ENCODE data around the gene ZNHIT3. TPM values are rescaled to one million over a fixed set of nuclear protein-coding genes. Genes with fewer than 3 reads are reported as not detected.
"Not testable (repeated sequence)": the region's sequence is repeated elsewhere in the genome, so short reads cannot be mapped to it uniquely, and the experiment has no call there.

Gene ZNHIT3
- 10 to 100 TPM; 72.3 to 99.5 (median 88.4) TPM for polyA plus RNA-seq (ENCODE audit: low read depth in 6 of 6)

DNA sequence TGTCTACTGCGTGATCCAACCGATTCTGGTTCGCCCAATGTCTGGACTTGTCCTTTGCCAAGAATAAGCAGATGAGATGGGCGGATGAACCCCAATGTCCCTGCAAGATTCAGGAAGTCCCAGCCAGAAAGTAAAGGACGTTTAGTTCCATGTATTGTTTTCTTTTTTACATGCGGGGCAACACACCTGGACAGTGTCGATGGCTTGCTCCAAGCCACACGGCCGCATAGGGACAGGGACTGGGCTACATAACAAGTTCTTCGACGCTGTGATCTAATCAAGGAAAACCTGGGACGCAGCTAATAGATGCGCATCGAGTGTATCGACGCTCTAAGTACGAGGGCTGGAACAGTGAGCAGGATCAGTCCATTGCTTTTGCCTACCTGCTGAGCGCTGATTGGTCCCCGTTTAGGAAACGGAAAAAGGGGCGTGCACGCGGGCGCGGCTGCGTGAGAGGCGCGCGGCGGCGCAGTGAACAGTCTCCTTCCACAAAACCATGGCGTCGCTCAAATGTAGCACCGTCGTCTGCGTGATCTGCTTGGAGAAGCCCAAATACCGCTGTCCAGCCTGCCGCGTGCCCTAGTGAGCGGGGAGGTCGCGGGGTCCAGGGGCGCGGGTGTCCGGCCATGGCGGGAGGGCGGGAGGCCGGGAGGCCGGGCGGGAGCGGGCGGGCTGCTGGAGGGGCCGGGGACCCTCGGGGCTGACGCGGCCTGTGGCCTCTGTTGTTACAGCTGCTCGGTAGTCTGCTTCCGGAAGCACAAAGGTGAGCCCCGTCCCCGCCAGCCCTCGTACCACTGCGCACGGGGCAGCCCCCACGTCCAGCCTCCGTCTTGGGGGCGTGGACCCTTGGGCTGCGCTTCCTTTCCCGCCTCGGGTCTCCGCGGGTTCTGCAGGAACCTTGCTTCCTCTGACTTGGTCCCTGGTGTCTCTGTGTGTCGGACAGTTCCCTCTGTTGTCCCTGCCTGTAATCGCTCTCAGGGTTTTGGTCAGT, at the start of gene ZNHIT3:
Gene ZNHIT3 (plus strand): TSS at position 478 of the 991 bp plus-strand sequence. CDS start 19 bp downstream, at position 497.
- peak within 1 kb of the TSS; percentile 96 to 100 (median 100) for H3K4me3 Mint-ChIP-seq
- peaks cover 4 to 7% of the 10 kb centered on the region in 2 donors for H3K36me3 Mint-ChIP-seq
- H3K27ac Mint-ChIP-seq = peak within 1 kb of the TSS; percentile 96 to 99 (median 98)
- H3K4me1 Mint-ChIP-seq = peaks cover 38 to 68% (median 63%) of the 10 kb centered on the region in 3 donors
- peaks cover 9 to 22% (median 11%) of the 10 kb centered on the region in 3 donors for H3K27me3 Mint-ChIP-seq
- H3K9me3 Mint-ChIP-seq = peaks cover 0 to 2% (median 0%) of the 10 kb centered on the region in 7 donors
- ATAC-seq (ENCODE audit: low read depth in 2 of 2) (peak; percentile 93 to 94), DNase-seq (peak; percentile 88)

DNA sequence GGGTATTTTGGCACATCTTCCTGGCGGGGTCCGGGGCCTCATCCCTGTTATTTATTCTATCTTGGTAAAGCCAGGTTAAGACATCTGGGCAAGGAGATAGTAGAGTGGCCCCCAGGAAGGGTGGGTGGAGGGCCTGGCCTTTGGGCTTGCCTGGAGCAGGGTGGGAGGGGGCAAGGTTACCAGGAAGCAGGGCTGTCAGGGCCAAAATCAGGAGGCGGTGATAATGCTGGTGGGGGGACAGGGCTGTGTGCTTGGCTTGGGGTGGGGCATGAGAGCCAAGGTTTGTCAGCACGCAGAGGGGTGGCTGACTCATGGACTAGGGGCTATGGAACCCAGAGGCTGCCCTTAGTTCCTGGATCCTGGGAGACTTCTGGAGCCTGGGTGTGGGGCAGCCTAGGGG, 44.7 kb upstream of the ZNHIT3 start:
- not testable (repeated sequence) for H3K27me3 Mint-ChIP-seq; H3K27ac Mint-ChIP-seq; H3K36me3 Mint-ChIP-seq; H3K4me1 Mint-ChIP-seq; DNase-seq; H3K9me3 Mint-ChIP-seq; ATAC-seq (ENCODE audit: low read depth in 2 of 2); H3K4me3 Mint-ChIP-seq

- no peak for DNase-seq
- Mint-ChIP-seq H3K4me3 (no peak overlapping the region), H3K9me3 (no peaks in the 10 kb centered on the region), H3K27ac (no peak overlapping the region), H3K27me3 (no peaks in the 10 kb centered on the region), H3K4me1 (no peaks in the 10 kb centered on the region), H3K36me3 (no peaks in the 10 kb centered on the region)
- no peak for ATAC-seq (ENCODE audit: low read depth in 2 of 2)
These were observed 42.7 kb upstream of the ZNHIT3 start for GRCh38 chr17:36443777-36444176.

DNA sequence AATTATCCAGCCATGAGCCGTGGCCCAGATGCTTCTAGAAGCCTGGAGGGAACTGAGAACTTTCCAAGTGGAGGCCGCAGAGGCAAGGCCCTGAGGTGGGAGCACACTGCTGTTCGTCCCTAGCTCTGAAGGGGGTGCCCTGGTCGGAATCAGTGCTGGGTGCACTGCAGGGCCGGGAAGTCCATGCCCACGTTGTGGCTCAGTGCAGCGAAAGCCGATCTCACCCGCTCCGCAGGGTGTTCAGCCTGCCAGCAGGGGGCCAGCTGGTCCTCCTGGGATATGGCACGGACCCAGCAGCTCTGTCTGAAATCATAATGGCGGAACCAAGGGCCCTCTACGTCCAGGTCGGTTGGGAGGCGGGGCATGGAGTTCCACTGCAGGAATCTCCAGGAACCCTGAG, 36.5 kb upstream of the ZNHIT3 start:
- H3K4me3 Mint-ChIP-seq; H3K27ac Mint-ChIP-seq; H3K4me1 Mint-ChIP-seq; H3K36me3 Mint-ChIP-seq; H3K9me3 Mint-ChIP-seq; DNase-seq; H3K27me3 Mint-ChIP-seq; ATAC-seq (ENCODE audit: low read depth in 2 of 2): not testable (repeated sequence)

DNA sequence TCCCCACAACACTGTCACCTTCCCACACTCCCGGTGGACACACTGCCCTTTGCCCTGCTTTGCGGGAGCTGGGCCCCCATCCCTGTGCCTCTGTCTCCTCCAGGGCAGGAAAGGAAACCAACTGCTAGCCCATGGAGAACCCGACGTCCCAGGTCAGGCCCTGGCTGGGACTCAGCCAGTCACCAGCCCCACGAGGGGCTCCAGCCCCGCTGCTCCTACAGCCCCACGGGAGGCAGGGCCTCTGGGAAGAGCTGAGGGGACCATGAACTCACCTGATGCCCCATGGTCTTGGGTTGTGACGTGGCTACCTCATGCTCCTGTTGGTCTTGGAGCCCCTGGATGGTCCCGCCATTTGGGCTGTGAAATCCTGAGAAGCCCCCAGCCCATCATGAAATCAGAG, 33.6 kb upstream of the ZNHIT3 start:
- not testable (repeated sequence) for H3K4me3 Mint-ChIP-seq, H3K36me3 Mint-ChIP-seq, H3K9me3 Mint-ChIP-seq

DNA sequence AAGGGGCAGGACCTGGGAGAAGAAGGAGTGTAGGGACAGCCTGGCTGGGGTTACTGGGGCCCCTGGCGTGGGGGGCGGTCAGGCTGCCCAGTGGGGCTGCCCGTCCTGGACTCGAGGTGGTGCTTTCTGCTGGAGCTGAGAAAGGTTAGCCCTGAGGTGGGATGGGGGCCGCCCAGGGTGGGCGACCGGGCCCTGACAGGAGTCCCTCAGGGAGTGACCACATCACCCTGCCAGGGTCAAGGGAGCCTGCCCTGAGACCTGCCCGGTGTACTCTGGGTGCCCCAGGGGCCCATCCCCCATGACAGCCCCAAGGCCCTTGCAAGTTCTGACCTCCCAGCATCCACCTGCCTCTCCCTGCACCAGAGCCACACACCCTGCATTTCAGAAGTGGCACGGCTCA, 28.8 kb upstream of the ZNHIT3 start:
- H3K36me3 Mint-ChIP-seq; H3K9me3 Mint-ChIP-seq; ATAC-seq (ENCODE audit: low read depth in 2 of 2); H3K4me1 Mint-ChIP-seq; H3K4me3 Mint-ChIP-seq; DNase-seq; H3K27ac Mint-ChIP-seq: not testable (repeated sequence)
- peaks cover 21 to 47% (median 43%) of the 10 kb centered on the region in 3 donors for H3K27me3 Mint-ChIP-seq

More for the DNA sequence above, 33.6 kb upstream of the ZNHIT3 start:
- ATAC-seq (ENCODE audit: low read depth in 2 of 2); H3K4me1 Mint-ChIP-seq; H3K27ac Mint-ChIP-seq; DNase-seq: not testable (repeated sequence)
- peaks cover 0 to 12% (median 5%) of the 10 kb centered on the region in 3 donors for H3K27me3 Mint-ChIP-seq

DNA sequence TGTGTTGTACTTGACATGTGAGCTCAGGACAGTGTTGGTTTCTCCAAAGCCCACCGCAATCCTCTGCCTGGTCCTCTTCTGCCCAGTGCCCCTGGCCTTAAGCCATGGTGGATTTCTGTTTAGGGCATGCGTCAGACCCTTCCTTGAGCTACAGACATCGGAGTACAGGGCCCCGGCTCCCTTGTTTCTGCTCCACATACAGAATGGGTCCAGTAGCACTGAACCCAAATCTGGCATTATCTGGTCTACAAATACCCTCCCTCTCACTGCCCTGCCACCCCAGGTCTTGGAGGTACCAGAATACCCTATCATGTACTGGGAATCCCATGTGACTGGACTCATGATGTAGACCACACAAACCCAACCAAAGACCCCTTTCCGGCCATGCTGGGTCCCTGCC, 27.4 kb upstream of the ZNHIT3 start:
- DNase-seq (no peak), ATAC-seq (ENCODE audit: low read depth in 2 of 2) (no peak)
- no peak overlapping the region for H3K4me3 Mint-ChIP-seq
- peaks cover 32 to 59% (median 52%) of the 10 kb centered on the region in 3 donors for H3K27me3 Mint-ChIP-seq
- H3K9me3 Mint-ChIP-seq = peaks cover 0 to 3% (median 0%) of the 10 kb centered on the region in 7 donors
- peaks cover 0 to 4% (median 0%) of the 10 kb centered on the region in 3 donors for H3K4me1 Mint-ChIP-seq
- no peak overlapping the region for H3K27ac Mint-ChIP-seq
- no peaks in the 10 kb centered on the region for H3K36me3 Mint-ChIP-seq

GRCh38 chr17:36459601-36460000, 26.9 kb upstream of the ZNHIT3 start:
- Mint-ChIP-seq H3K27me3 (peaks cover 32 to 59% (median 54%) of the 10 kb centered on the region in 3 donors), H3K9me3 (peaks cover 0 to 3% (median 0%) of the 10 kb centered on the region in 7 donors), H3K36me3 (no peaks in the 10 kb centered on the region), H3K4me1 (peaks cover 0 to 4% (median 0%) of the 10 kb centered on the region in 3 donors), H3K4me3 (no peak overlapping the region), H3K27ac (no peak overlapping the region)
- no peak for DNase-seq
- no peak for ATAC-seq (ENCODE audit: low read depth in 2 of 2)

- ATAC-seq (ENCODE audit: low read depth in 2 of 2) (no peak), DNase-seq (no peak)
- Mint-ChIP-seq H3K27me3 (peaks cover 36 to 62% (median 62%) of the 10 kb centered on the region in 3 donors), H3K9me3 (peaks cover 0 to 3% (median 0%) of the 10 kb centered on the region in 7 donors), H3K4me3 (peak overlapping the region in 1 of 8 donors; percentile 18), H3K4me1 (peaks cover 0 to 4% (median 0%) of the 10 kb centered on the region in 3 donors), H3K27ac (peak overlapping the region in 1 of 6 donors; percentile 57), H3K36me3 (peaks cover 0 to under 1% of the 10 kb centered on the region in 2 donors)
These were observed 26.1 kb upstream of the ZNHIT3 start for GRCh38 chr17:36460265-36460937.

- DNase-seq = no peak
- Mint-ChIP-seq H3K9me3 (peaks cover 0 to 3% (median 0%) of the 10 kb centered on the region in 7 donors), H3K27ac (no peak overlapping the region), H3K4me3 (no peak overlapping the region), H3K36me3 (peaks cover 0 to 8% of the 10 kb centered on the region in 2 donors), H3K27me3 (peaks cover 41 to 73% (median 63%) of the 10 kb centered on the region in 3 donors), H3K4me1 (peaks cover 0 to 4% (median 0%) of the 10 kb centered on the region in 3 donors)
- ATAC-seq (ENCODE audit: low read depth in 2 of 2) = no peak
These were observed 25.0 kb upstream of the ZNHIT3 start for GRCh38 chr17:36461330-36462110.

- DNase-seq = no peak
- peaks cover 0 to 3% (median 0%) of the 10 kb centered on the region in 7 donors for H3K9me3 Mint-ChIP-seq
- no peak overlapping the region for H3K4me3 Mint-ChIP-seq
- ATAC-seq (ENCODE audit: low read depth in 2 of 2) = peak; percentile 71 to 75
- H3K36me3 Mint-ChIP-seq = peaks cover 0 to 8% of the 10 kb centered on the region in 2 donors
- peaks cover 52 to 87% (median 81%) of the 10 kb centered on the region in 3 donors for H3K27me3 Mint-ChIP-seq
- peaks cover 4 to 6% (median 5%) of the 10 kb centered on the region in 3 donors for H3K4me1 Mint-ChIP-seq
- no peak overlapping the region for H3K27ac Mint-ChIP-seq
These were observed 22.3 kb upstream of the ZNHIT3 start for GRCh38 chr17:36463916-36464764.

GRCh38 chr17:36464765-36465088, 21.8 kb upstream of the ZNHIT3 start:
- ATAC-seq (ENCODE audit: low read depth in 2 of 2) (no peak), DNase-seq (no peak)
- peaks cover 0 to 8% of the 10 kb centered on the region in 2 donors for H3K36me3 Mint-ChIP-seq
- no peak overlapping the region for H3K4me3 Mint-ChIP-seq
- H3K9me3 Mint-ChIP-seq = peaks cover 0 to 3% (median 0%) of the 10 kb centered on the region in 7 donors
- H3K27me3 Mint-ChIP-seq = peaks cover 46 to 85% (median 76%) of the 10 kb centered on the region in 3 donors
- peaks cover 5 to 6% (median 6%) of the 10 kb centered on the region in 3 donors for H3K4me1 Mint-ChIP-seq
- H3K27ac Mint-ChIP-seq = peak overlapping the region in 1 of 6 donors; percentile 74

Measured in naive B cell (primary cell).